ENCODE data around the gene SERINC1.

The SERINC1 gene

GRCh38 chr6:122394016-122394415, 77.6 kb downstream of the SERINC1 start:
- DNase-seq (ENCODE audit: low read depth in 1 of 2, low spot score in 1 of 2) = no peak

- DNase-seq (ENCODE audit: low read depth in 1 of 2, low spot score in 1 of 2) = no peak
Measured at GRCh38 chr6:122393351-122393896, 78.2 kb downstream of the SERINC1 start.

All from activated CD4-positive, alpha-beta T cell treated with anti-CD3 and anti-CD28 coated beads, Interleukin-2, amount 50 U/mL, for 24 hours (primary cell).